Gastrocnemius medialis (tissue), 4 donors: ENCODE measurements around the gene FOXL2NB. TPM values are rescaled to one million over a fixed set of nuclear protein-coding genes. Genes with fewer than 3 reads are reported as not detected.

Source experiments
- ATAC-seq, 2 donors: fragments of 150-250 bp; one replicate each; pipeline ENCODE4 v1.9.1; 2016
- DNase-seq, 2 donors: peaks; one replicate each; pipeline ENCODE4 v3.0.0-alpha.2; 2019
- H3K27ac ChIP-seq, 4 donors: fragments of 200-600 bp; sonication (generic); 1 replicate in 1 of 4; 2 replicates in 3 of 4; pipeline ENCODE4 v1.5.1; 2016 to 2018; ENCODE audit warnings: mild to moderate bottlenecking in 2 of 4, moderate library complexity in 1 of 4
- H3K27me3 ChIP-seq, 3 donors: fragments of 200-600 bp; sonication (generic) in 2 of 3; 1 replicate in 1 of 3; 2 replicates in 2 of 3; pipeline versions ENCODE4 v1.5.1 to v1.6.0; 2016 to 2019; ENCODE audit warnings: mild to moderate bottlenecking in 1 of 3, moderate library complexity in 1 of 3
- H3K36me3 ChIP-seq, 2 donors: fragments of 200-600 bp; sonication (generic) in 1 of 2; one replicate each; pipeline ENCODE4 v1.5.1; 2017 to 2018
- H3K4me1 ChIP-seq, 2 donors: fragments of 200-600 bp; sonication (generic) in 1 of 2; one replicate each; pipeline ENCODE4 v1.5.1; 2016 to 2017; ENCODE audit warnings: mild to moderate bottlenecking in 2 of 2
- H3K4me3 ChIP-seq, 4 donors: fragments of 200-600 bp; sonication (generic) in 3 of 4; 1 replicate in 1 of 4; 2 replicates in 3 of 4; pipeline ENCODE4 v1.5.1; 2016 to 2019; ENCODE audit warnings: mild to moderate bottlenecking in 2 of 4
- H3K9me3 ChIP-seq, 3 donors: fragments of 200-600 bp; sonication (generic) in 2 of 3; 1 replicate in 1 of 3; 2 replicates in 2 of 3; pipeline ENCODE4 v1.5.1; 2016 to 2019
- POLR2A ChIP-seq, 2 donors: fragments of 450-650 bp; IDR thresholded peaks; one replicate each; pipeline ENCODE4 v1.6.1; 2017; ENCODE audit warnings: antibody characterized with exemption in 2 of 2, mild to moderate bottlenecking in 2 of 2, moderate library complexity in 2 of 2
- in situ Hi-C, 4 donors: fragments of 200-750 bp; cut with MboI; loops; one replicate each; pipeline versions ENCODE4 v1.15.0 to v1.8.0; 2017; ENCODE audit warnings: low sequenced_read_pairs in 4 of 4
- intact Hi-C: fragments of 100-400 bp; cut with DNase I; formaldehyde crosslinking; loops from one replicate; pipeline ENCODE4 v1.15.1; 2023; ENCODE audit warnings: low total_unique reads
- total RNA-seq, 4 donors: library from RNA; depleted of rRNA; stranded (reverse); fragments of >200 nt; gene quantifications; one replicate each; pipeline versions ENCODE4 v1.1.0 to v1.2.3, GENCODE V29; 2016
- TF ChIP-seq, protein P1 (sequence below), 5 experiments: fragments of 450-650 bp in 3 of 5; fragments of 200-600 bp in 2 of 5; sonication (generic) in 2 of 5; IDR thresholded peaks in 4 of 5; conservative IDR thresholded peaks in 1 of 5; 1 replicate in 4 of 5; 2 replicates in 1 of 5; pipeline ENCODE4 v1.5.1; 2016 to 2019; ENCODE audit warnings: antibody characterized with exemption in 5 of 5, mild to moderate bottlenecking in 3 of 5, moderate library complexity in 3 of 5

The FOXL2NB gene
- total RNA-seq, 4 donors from 2014 or later = not detected

DNA sequence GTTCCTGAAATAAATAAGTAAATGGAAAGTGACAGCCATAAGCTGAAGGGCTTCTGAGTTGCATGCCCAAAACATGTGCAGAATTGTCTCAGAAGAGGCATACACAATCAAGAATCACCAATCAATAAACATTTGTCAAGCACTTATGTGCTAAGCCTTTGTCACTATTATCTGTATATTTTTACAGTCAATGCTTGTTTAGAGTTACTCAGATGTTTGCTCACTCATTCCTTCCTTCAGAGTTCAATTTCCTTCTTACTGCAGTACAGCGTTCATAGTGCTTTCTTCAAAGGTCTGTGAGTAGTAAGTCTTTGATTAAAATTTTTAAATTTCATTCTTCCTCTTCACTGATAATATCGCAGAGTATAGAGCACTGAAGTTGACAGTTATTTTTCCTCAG is 17.2 kb downstream of the FOXL2NB start:
- Histone ChIP-seq H3K4me3 (no peak overlapping the region), H3K27me3 (peaks cover 21 to 40% (median 29%) of the 10 kb centered on the region in 3 donors), H3K9me3 (peaks cover 0 to 3% (median 0%) of the 10 kb centered on the region in 3 donors), H3K4me1 (no peaks in the 10 kb centered on the region), H3K36me3 (no peaks in the 10 kb centered on the region), H3K27ac (no peak overlapping the region)
- DNase-seq (no peak), ATAC-seq (no peak)
- no peak for TF ChIP-seq POLR2A (IDR thresholded peaks at IDR 0.05)
- TF ChIP-seq, protein P1, sequence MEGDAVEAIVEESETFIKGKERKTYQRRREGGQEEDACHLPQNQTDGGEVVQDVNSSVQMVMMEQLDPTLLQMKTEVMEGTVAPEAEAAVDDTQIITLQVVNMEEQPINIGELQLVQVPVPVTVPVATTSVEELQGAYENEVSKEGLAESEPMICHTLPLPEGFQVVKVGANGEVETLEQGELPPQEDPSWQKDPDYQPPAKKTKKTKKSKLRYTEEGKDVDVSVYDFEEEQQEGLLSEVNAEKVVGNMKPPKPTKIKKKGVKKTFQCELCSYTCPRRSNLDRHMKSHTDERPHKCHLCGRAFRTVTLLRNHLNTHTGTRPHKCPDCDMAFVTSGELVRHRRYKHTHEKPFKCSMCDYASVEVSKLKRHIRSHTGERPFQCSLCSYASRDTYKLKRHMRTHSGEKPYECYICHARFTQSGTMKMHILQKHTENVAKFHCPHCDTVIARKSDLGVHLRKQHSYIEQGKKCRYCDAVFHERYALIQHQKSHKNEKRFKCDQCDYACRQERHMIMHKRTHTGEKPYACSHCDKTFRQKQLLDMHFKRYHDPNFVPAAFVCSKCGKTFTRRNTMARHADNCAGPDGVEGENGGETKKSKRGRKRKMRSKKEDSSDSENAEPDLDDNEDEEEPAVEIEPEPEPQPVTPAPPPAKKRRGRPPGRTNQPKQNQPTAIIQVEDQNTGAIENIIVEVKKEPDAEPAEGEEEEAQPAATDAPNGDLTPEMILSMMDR (IDR thresholded peaks at IDR 0.05 in 4 of 5, conservative IDR thresholded peaks at IDR 0.05 in 1 of 5) = no peak
- in situ Hi-C loops (no loop called here), intact Hi-C loops (no loop called here)

DNA sequence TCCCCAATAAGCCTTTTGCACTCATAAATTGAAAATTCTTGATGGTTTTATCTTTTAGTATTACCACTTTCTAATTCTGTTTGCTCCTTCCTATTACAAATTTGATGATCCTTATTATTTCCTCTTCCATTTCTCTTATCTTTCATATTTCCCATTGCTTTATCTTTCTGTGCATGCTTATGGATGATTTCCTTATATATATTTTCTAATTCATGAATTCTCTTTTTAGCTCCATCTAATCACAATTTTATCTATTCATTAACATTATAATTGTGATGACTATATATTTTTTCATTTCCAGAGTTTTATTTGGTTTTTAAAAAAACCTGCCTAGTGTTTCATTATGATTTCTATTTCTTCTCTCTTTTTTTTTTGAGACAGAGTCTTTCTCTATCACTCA is 17.9 kb downstream of the FOXL2NB start:
- Histone ChIP-seq H3K4me3 (no peak overlapping the region), H3K9me3 (peaks cover 0 to 3% (median 0%) of the 10 kb centered on the region in 3 donors), H3K4me1 (no peaks in the 10 kb centered on the region), H3K27me3 (peaks cover 17 to 36% (median 29%) of the 10 kb centered on the region in 3 donors), H3K36me3 (no peaks in the 10 kb centered on the region), H3K27ac (no peak overlapping the region)
- in situ Hi-C loops = no loop called here
- DNase-seq = no peak
- intact Hi-C loops = no loop called here
- no peak for TF ChIP-seq POLR2A (IDR thresholded peaks at IDR 0.05)
- TF ChIP-seq, protein P1 (IDR thresholded peaks at IDR 0.05 in 4 of 5, conservative IDR thresholded peaks at IDR 0.05 in 1 of 5) = no peak
- ATAC-seq = no peak

DNA sequence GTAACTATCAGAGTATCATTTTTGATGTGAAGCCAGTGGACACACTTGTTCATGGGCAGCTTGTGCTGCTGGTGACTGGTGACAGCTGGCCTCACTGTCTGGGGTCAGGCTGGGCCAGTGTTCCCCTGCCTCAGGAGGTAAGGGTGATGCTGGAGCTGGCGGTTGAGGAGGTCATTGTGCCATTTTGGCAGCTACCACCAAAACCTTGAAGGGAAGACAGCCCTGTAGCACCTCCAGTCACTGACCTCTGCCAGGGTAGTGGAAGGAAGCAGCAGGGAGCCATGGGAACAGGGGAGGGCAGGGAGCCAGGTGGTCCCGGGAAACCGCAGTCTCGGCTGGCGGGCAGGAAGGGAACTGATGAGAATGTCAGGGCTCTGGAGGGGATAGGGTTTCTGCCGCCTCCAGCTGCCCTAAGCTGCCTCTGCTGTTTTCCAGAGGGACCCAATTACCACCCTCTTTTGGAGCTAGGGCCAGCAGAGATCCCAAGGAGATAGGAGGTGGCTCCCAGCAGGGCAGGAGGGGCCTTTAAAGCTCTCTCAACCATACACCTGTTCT is 24.8 kb downstream of the FOXL2NB start:
- TF ChIP-seq, protein P1 (IDR thresholded peaks at IDR 0.05 in 4 of 5, conservative IDR thresholded peaks at IDR 0.05 in 1 of 5) = no peak
- TF ChIP-seq POLR2A (IDR thresholded peaks at IDR 0.05) = no peak
- intact Hi-C loops (no loop called here), in situ Hi-C loops (no loop called here)
- H3K36me3 ChIP-seq = no peaks in the 10 kb centered on the region
- ATAC-seq = no peak
- H3K27ac ChIP-seq = no peak overlapping the region
- no peaks in the 10 kb centered on the region for H3K9me3 ChIP-seq
- H3K4me3 ChIP-seq = no peak overlapping the region
- no peaks in the 10 kb centered on the region for H3K27me3 ChIP-seq
- no peak for DNase-seq
- no peaks in the 10 kb centered on the region for H3K4me1 ChIP-seq

DNA sequence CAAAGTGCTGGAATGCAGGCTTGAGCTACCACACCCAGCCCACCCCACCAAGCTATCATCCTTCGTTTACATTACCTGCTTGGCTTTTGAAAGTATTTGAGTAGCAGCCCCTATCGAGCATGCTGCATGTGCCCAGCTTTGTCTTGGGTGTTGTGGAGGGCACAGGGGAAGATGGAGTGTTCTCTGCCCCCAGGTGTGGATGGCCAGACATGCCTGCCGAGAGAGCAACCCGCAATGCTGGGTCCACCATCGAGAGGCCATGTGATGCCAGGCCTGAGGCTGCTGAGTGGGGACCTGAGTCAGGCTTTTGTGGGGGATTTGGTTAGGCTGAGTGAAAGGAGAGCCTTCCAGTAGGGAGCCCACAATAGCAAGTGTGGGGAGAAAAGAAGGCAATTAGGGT is 25.9 kb downstream of the FOXL2NB start:
- ATAC-seq (no peak), DNase-seq (no peak)
- no peak for TF ChIP-seq POLR2A (IDR thresholded peaks at IDR 0.05)
- TF ChIP-seq, protein P1 (IDR thresholded peaks at IDR 0.05 in 4 of 5, conservative IDR thresholded peaks at IDR 0.05 in 1 of 5) = no peak
- Histone ChIP-seq H3K9me3 (no peaks in the 10 kb centered on the region), H3K27me3 (no peaks in the 10 kb centered on the region), H3K4me1 (no peaks in the 10 kb centered on the region), H3K36me3 (no peaks in the 10 kb centered on the region), H3K27ac (no peak overlapping the region), H3K4me3 (no peak overlapping the region)
- intact Hi-C loops = no loop called here
- in situ Hi-C loops = no loop called here

DNA sequence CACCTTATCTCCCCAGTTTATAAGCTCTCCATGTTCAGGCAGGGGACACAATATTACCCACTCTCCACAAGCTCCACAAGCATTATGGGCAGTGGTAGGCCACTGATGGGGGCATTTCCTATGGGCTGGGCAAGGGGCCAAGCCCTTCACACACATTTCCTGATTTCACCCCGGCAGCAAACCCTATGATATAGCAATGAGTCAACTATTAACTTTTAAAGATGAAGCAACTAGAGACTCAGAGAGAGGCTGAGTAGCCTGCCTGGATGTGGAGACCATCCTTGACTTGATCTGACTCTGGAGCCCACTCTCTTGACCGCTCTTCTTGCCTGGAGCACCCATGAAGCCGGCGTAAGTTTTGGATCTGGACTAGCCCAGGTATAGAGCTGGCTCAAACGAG is 27.4 kb downstream of the FOXL2NB start:
- no peaks in the 10 kb centered on the region for H3K9me3 ChIP-seq
- in situ Hi-C loops = no loop called here

More for the DNA sequence above, 27.4 kb downstream of the FOXL2NB start:
- no peak for ATAC-seq
- TF ChIP-seq POLR2A (IDR thresholded peaks at IDR 0.05) = no peak
- TF ChIP-seq, protein P1 (IDR thresholded peaks at IDR 0.05 in 4 of 5, conservative IDR thresholded peaks at IDR 0.05 in 1 of 5) = no peak
- DNase-seq = no peak
- H3K36me3 ChIP-seq = no peaks in the 10 kb centered on the region
- no peak overlapping the region for H3K27ac ChIP-seq
- no peaks in the 10 kb centered on the region for H3K4me1 ChIP-seq
- intact Hi-C loops = no loop called here
- H3K4me3 ChIP-seq = no peak overlapping the region
- no peaks in the 10 kb centered on the region for H3K27me3 ChIP-seq
